H1 (cell line): Measurements from ENCODE around the gene THUMPD3.

ENCODE experiments used
- CEBPB ChIP-seq: IDR thresholded peaks from 2 replicates; pipeline ENCODE4 v1.6.1; 2012; ENCODE audit warnings: low read depth, low read length
- CREB1 ChIP-seq: IDR thresholded peaks from 2 replicates; pipeline ENCODE4 v1.6.1; 2012; ENCODE audit warnings: inconsistent platforms
- CTBP2 ChIP-seq: IDR thresholded peaks from 2 replicates; pipeline ENCODE4 v1.7.0; 2011; ENCODE audit warnings: borderline replicate concordance, mild to moderate bottlenecking, moderate library complexity, mixed read lengths, low read length; ENCODE audit not compliant: insufficient read depth, insufficient read length
- EZH2 ChIP-seq: fragments of 200-600 bp; sonication (generic); IDR thresholded peaks from 2 replicates; pipeline ENCODE4 v1.7.1; 2012; ENCODE audit warnings: low read depth, mild to moderate bottlenecking, moderate library complexity, low read length, inconsistent platforms; ENCODE audit not compliant: severe bottlenecking
- GTF2F1 ChIP-seq: IDR thresholded peaks from 2 replicates; pipeline ENCODE4 v1.6.1; 2012; ENCODE audit warnings: low read depth, low read length, improper control_type of control experiment, borderline replicate concordance
- HDAC6 ChIP-seq: IDR thresholded peaks from one replicate; pipeline ENCODE4 v1.7.1; 2012; ENCODE audit warnings: low read depth, mild to moderate bottlenecking, inconsistent platforms, low read length, moderate library complexity
- POLR2A ChIP-seq, 2 experiments: IDR thresholded peaks; 1 replicate in 1 of 2; 2 replicates in 1 of 2; pipeline ENCODE4 v1.6.1; 2011; ENCODE audit warnings: low read depth in 2 of 2, low read length in 2 of 2, mild to moderate bottlenecking in 2 of 2; ENCODE audit errors: control extremely low read depth in 1 of 2
- POLR2AphosphoS5 ChIP-seq: IDR thresholded peaks from 2 replicates; pipeline ENCODE4 v1.6.1; 2011; ENCODE audit warnings: low read depth, low read length
- POU5F1 ChIP-seq: IDR thresholded peaks from 2 replicates; pipeline ENCODE4 v1.6.1; 2011; ENCODE audit warnings: low read depth, mild to moderate bottlenecking, low read length, moderate library complexity
- SRF ChIP-seq: IDR thresholded peaks from 2 replicates; pipeline ENCODE4 v1.6.1; 2011; ENCODE audit warnings: mild to moderate bottlenecking, low read depth, low read length, moderate library complexity
- TAF1 ChIP-seq: IDR thresholded peaks from 2 replicates; pipeline ENCODE4 v1.6.1; 2011; ENCODE audit warnings: mild to moderate bottlenecking, low read depth, low read length
- YY1 ChIP-seq: IDR thresholded peaks from 2 replicates; pipeline ENCODE4 v1.6.1; 2011; ENCODE audit warnings: low read depth, mild to moderate bottlenecking, low read length
- ZNF274 ChIP-seq: IDR thresholded peaks from 2 replicates; pipeline ENCODE4 v1.7.0; 2012; ENCODE audit warnings: low read length, borderline replicate concordance; ENCODE audit errors: extremely low read depth
- TF ChIP-seq, protein P1 (sequence below), 3 experiments: IDR thresholded peaks; 1 replicate in 2 of 3; 2 replicates in 1 of 3; pipeline versions ENCODE4 v1.5.1 to v1.6.1; 2011; ENCODE audit warnings: low read length in 3 of 3, mild to moderate bottlenecking in 3 of 3, inconsistent platforms in 2 of 3, low read depth in 1 of 3, moderate library complexity in 1 of 3; ENCODE audit not compliant: insufficient read depth in 1 of 3; ENCODE audit errors: control extremely low read depth in 1 of 3

GRCh38 chr3:9327578-9327977 lies 35.3 kb upstream of the THUMPD3 start:
- no peak for TF ChIP-seq CEBPB
- no peak for TF ChIP-seq ZNF274
- TF ChIP-seq, protein P1, sequence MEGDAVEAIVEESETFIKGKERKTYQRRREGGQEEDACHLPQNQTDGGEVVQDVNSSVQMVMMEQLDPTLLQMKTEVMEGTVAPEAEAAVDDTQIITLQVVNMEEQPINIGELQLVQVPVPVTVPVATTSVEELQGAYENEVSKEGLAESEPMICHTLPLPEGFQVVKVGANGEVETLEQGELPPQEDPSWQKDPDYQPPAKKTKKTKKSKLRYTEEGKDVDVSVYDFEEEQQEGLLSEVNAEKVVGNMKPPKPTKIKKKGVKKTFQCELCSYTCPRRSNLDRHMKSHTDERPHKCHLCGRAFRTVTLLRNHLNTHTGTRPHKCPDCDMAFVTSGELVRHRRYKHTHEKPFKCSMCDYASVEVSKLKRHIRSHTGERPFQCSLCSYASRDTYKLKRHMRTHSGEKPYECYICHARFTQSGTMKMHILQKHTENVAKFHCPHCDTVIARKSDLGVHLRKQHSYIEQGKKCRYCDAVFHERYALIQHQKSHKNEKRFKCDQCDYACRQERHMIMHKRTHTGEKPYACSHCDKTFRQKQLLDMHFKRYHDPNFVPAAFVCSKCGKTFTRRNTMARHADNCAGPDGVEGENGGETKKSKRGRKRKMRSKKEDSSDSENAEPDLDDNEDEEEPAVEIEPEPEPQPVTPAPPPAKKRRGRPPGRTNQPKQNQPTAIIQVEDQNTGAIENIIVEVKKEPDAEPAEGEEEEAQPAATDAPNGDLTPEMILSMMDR (IDR thresholded peaks at IDR 0.05; ENCODE audit: control extremely low read depth in 1 of 3, insufficient read depth in 1 of 3, low read depth in 1 of 3, low read length in 3 of 3) = no peak
- TF ChIP-seq HDAC6 = no peak
- no peak for TF ChIP-seq EZH2
- TF ChIP-seq POLR2AphosphoS5 = no peak
- TF ChIP-seq YY1 = no peak
- no peak for TF ChIP-seq CTBP2
- no peak for TF ChIP-seq GTF2F1
- TF ChIP-seq SRF = no peak
- TF ChIP-seq TAF1 = no peak
- TF ChIP-seq POLR2A (IDR thresholded peaks at IDR 0.05; ENCODE audit: control extremely low read depth in 1 of 2, low read depth in 2 of 2, low read length in 2 of 2) = no peak
- TF ChIP-seq POU5F1 = no peak
- no peak for TF ChIP-seq CREB1
